H54 (cell line): ENCODE data around the gene VPS39.

ENCODE experiments used
- DNase-seq: peaks from one replicate; pipeline ENCODE4 v3.0.0; 2011; ENCODE audit warnings: low spot score, mixed read lengths; ENCODE audit not compliant: insufficient read length
- FAIRE-seq: peaks from 3 replicates; lab custom pipeline; 2011; peaks lifted over from hg19 to GRCh38; lab: Jason Lieb, UNC
- POLR2A ChIP-seq: IDR thresholded peaks from 2 replicates; pipeline ENCODE4 v1.6.1; 2011; ENCODE audit warnings: low read depth, mild to moderate bottlenecking, low read length

The VPS39 gene

DNA sequence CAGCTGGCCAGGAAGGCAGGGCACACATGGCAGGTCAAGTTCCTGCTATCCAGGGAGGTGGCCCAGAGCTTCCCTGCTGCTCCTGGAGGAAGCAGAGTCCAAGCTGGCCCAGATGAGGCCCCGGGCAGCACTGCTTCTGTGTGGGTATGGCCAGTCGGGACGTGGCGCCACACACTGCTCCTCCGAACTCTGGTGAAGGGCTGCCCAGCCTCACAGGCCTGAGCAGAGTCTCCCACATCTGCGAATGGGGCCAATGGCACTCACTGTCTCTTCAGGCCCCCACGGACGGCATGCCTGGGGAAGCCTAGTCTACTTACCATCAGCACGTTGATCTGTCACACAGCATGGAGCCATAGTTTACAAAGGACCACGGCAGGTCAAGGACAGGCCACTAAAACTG is 49.2 kb downstream of the VPS39 start:
- DNase-seq: no peak
- no peak for FAIRE-seq
- no peak for TF ChIP-seq POLR2A

DNA sequence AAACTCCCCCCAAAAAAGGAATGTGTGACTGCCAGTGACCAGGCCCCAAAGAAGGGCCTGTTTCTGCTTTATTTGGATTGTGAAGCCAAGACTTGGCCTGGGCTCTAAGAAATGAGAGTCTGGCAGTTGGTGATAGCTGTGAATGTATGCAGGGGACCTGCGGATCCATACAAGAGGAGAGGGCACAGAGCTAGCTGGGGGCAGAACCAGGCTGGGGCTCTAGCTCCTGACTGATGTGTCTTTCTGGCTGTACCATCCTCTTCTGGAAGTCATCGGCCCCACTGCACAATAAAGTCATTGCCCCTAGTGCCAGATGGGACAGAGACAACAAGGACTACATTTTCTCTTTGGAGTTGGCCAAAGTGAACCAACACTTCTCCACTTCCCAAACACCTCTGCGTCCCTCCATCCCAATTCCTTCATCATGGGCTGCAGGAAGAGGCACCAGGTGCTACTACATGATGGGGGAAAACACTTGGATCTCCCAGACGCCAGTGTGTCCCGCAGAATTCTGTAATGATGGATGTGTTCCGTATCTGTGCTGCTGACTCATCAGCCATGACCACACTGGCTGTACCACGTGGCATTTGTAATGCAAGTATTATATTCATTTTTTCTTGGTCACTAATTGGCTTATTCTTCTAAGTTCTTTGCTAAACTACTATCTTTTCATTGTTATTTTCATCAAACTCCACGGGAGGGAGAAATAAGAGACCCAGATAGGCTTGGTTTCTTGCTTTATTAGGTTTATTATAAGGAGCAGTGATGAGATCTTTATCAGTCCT is 49.9 kb downstream of the VPS39 start:
- peak; percentile 75 for DNase-seq
- no peak for TF ChIP-seq POLR2A
- peak; percentile 58 for FAIRE-seq

DNA sequence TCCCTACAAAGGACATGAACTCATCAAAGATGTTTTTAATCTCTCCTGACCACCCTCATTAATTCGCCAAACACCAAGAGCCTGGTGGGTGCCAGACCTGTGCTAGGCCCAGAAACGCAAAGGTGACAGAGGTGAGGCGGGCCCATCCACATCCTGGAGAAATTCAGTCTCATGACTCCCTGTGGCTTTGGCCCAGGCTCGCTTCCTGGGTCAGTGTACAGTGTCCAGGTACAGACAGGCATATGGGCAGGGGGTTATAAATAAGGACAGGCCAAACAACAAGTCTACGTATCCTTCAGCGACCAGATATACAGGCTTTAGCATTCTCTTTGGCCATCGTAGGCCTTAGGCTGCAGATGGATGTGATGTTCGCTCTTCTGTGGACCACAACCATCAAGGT is 50.7 kb downstream of the VPS39 start:
- FAIRE-seq (no peak), DNase-seq (no peak)
- TF ChIP-seq POLR2A: no peak

DNA sequence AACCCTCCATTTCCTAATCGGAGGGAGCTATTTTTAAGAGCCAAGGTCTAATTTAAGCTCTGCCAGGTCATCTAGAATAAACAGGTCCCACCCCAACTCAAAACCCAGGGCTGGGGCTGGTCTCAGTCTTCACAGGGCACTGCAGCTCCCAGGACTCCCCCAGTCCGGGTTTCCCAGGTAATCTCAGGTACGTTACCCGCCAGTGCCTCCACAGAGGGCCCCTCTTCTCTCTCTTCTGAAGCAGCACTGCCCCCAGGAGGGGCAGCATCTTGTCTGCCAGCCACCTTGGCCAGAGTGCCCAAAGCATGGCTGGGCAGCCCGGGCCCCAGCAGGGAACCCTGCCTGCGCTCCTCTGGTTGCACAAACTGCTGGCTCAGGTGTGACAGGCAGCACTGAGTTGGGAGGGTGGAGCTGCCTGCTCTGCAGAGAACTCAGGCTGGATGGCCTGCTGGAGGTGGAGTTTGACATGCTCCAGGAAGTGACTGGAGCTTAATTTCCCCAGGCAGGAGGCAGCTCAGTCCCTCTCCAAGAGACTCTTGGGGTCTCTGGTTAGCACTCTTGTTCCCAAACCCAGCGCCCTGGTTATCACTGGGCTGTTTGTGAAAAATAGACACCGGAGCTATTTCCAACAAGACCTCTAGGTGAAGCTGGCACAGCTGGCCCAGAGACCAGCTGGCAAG is 51.7 kb downstream of the VPS39 start, which contains the start of gene PLA2G4F:
PLA2G4F (minus strand) TSS at position 394 of the 680 bp plus-strand sequence; CDS start at position 307, 87 bp downstream.
- DNase-seq (no peak), FAIRE-seq (no peak)
- no peak for TF ChIP-seq POLR2A

DNA sequence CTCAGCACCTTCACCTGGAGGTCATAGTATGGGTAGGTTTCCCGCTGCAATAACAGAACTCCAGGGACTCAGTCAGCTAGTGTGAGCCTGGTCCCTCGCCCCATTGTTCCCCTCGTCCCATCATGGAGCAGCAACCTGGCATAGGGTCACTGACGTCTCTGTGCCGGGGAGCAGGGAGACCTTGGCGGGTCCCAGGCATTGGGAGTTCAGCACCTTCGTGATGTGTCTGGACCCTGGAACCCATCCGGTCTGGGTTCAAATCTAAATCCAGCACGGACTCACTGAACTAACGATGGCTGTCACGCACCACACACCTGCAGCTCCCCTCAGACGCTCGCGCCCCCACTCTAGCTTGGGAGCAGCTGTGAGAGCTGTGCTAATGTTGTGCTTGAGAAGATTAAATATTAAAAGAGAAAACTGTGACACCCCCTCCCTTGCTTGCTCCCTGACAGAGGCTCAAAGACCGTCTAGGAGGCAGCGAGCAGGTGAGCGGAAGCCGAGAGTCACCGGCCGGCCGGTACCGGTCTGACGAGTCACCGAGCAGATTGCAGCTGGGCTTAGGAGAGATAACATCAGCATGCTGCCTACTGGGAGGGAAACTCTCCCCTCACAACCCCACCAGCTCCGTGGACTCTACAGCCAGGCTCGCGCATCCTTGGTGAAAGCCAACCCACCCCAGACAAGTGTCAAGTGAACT is 52.4 kb downstream of the VPS39 start:
- DNase-seq (no peak), FAIRE-seq (no peak)
- TF ChIP-seq POLR2A: no peak

DNA sequence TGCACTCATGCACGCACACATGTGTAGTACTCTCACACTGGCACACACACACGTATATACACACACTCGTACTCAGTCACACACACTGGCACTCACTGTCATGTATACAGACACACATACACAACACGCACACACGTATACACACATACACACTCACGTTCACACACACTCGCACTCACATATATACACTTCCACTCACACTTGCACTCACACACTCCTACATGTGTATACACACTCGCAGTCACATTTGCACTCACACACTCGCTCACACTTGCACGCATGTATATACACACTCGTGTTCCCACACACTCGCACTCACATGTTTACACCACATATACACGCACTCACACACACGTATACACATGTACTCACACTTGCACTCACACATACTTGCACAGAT is 53.1 kb downstream of the VPS39 start:
- FAIRE-seq (no peak), DNase-seq (no peak)
- TF ChIP-seq POLR2A: no peak

DNA sequence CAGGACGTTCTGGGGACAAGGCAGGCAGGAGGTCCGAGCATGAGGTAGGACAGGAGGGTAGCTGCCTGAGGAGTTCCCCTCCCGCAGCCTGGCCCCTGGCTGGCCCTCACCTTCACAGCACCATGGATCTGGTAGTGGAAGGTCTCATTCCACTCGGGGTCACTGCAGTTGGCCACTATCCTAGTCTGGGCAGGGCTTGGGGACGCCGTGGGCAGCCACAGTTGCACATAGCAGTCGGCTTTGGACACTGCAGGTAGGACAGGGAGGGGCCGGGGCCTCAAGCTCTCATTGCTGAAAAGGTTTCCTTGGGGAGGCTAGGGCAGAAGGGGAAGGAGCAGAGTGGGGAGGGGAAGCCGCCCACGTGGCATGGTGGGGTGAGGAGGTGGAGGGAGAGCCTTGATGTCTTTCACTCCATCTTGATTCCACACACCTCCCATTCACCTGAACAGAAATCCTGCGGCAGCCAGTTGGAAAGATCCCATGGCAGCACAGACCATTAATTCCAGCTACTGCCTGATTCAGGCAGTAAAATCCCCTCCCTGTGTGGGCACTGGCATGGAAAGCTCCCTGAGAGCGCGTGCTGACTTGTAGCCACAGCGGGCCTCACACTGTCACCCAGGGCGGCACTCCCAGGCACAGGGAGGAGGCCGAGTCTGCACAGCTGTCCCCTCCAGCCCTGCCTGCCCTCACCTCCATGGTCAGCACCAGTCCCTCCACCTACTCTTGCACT is 53.7 kb downstream of the VPS39 start:
- DNase-seq (no peak), FAIRE-seq (no peak)
- no peak for TF ChIP-seq POLR2A

DNA sequence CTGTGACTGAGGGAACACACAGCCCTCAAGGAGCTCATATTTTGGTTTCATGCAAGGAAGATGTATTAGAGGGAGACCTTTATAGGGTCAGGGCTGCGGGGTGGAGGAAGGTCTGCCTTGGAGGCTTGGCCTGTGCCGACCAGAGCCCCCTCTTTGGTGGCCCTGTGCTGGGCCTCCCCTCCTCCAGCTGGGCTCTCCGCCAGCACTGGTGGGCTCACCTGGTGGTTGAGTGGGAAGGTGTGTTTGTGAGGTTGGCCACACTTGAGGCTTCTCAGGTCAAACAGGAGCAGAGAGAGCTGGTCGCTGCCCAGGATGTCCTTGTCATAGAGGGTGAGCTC is 54.3 kb downstream of the VPS39 start:
- no peak for DNase-seq
- FAIRE-seq: no peak
- TF ChIP-seq POLR2A: no peak

DNA sequence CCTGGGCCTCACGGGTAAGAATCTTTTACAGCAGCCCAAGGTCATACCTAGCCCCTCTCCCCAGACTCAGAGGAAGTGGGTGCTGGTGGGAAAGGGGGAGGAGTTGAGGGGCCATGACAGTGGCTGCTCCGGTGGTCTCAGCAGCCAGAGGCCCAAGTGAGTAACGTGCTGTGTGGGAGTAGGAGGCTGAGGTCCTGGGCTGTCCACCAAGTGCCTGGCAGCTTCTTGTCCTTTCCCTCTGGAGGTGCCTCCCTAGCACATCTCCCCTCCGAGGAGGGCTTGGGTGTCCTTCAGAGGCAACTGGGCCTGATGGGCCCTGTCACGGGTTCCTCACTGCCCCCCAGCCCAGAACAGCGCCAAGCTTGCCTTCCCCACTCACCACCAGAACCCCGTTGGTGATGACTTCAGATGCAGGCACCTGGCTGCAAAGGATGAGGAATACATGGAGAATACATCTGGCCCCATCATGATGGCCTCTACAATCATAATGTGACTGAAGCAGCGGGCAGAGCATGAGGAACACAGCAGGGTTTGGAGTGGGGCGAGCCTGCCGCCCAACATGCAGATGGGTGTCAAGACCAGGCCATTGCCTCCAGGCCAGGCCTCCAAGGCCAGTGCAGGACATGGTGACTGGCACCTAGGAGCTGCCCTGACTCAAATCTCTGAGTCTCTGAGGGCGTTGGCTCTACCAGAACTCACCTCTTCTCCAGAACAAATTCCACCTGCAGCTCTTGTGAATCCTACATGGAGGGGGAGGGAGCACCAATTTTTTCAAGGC is 55.0 kb downstream of the VPS39 start:
- no peak for FAIRE-seq
- no peak for TF ChIP-seq POLR2A
- DNase-seq: no peak

DNA sequence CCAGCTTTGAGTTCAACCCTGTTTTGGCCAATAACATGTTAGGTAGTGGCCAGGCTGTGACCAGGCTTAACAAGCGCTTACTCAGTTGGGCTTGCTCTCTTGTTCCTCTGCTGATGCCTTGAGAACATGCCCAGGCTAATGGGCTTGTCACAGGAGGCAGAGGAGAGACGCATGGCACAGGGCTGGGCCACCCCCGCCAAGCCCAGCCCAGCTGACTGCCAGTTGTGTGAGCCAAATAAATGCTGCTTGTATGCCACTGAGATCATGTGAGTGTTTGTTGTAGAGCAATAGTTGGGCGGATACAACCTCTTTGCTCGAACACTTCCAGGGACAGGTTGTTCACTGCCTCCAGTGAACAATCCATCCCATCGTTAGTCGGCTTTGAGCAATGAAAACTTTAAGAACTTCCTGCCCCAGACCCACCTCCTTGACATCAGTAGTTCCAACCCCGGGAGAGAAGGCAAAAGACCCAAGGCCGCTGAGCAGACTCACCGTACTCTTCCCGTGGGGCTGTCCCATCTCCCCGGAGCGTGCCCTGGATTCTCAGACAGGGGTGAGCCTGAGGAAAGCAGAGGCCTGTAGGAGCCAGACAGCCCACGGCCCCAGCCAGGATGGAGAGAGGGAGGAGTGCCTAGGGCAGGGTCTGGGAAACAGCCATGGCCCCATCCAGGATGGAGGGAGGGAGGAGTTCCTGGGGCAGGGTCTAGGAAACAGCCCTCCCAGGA is 55.7 kb downstream of the VPS39 start:
- DNase-seq (no peak), FAIRE-seq (no peak)
- TF ChIP-seq POLR2A: no peak

DNA sequence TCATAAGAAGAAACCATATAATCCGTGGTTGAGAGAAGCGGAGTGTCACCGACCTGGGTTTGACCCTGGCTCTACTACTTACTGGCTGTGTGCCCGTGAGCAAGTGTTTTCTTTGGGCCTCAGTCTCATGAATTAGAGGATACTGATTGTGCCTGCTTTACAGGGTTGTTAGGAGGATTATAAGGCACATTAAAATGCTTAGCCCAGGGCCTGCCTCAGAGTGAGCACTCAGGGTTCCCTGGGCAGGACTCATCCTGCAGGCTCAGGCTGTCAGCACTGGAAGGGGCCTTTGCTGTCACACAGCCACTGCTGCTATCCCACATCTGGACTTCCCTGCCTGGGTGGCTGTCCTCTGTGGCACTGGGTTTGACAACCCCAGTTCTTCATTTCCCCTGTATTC is 56.4 kb downstream of the VPS39 start:
- no peak for DNase-seq
- FAIRE-seq: no peak
- no peak for TF ChIP-seq POLR2A

DNA sequence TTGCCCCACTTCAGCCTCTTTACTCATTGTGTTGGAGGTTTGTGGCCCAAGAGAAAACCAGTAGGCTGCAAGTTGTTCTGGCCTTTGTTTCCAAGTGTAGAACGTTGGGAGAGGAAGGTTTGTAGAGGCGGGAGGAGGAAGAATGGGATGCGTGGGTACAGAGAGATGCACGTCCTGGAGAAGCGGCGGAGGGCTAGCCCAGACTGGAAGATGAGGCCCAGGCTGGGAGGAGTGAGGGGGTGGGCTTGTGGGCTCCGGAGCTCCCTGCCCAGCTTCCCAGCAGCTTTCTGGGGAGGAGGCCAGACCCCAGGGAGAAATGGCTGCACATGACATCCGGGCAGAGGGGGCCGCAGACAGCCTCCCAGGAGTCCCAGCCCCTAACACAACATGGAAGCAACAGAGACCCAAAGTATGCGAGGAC is 57.0 kb downstream of the VPS39 start:
- DNase-seq: no peak
- FAIRE-seq: no peak
- TF ChIP-seq POLR2A: no peak
